CD4-positive, alpha-beta T cell treated with Interleukin-6 for 4 hours (primary cell): ENCODE measurements around the gene PTGES2.
A peak's percentile ranks its signal among the peaks of the same experiment; 100 is the strongest.

Experiments
- DNase-seq: peaks from one replicate; pipeline ENCODE4 v3.0.0-alpha.2; 2020; ENCODE audit warnings: mixed read lengths

Gene PTGES2

GRCh38 chr9:128102861-128103588 lies 24.5 kb downstream of the PTGES2 start:
- no peak for DNase-seq

GRCh38 chr9:128102196-128102595 lies 25.3 kb downstream of the PTGES2 start:
- no peak for DNase-seq

DNA sequence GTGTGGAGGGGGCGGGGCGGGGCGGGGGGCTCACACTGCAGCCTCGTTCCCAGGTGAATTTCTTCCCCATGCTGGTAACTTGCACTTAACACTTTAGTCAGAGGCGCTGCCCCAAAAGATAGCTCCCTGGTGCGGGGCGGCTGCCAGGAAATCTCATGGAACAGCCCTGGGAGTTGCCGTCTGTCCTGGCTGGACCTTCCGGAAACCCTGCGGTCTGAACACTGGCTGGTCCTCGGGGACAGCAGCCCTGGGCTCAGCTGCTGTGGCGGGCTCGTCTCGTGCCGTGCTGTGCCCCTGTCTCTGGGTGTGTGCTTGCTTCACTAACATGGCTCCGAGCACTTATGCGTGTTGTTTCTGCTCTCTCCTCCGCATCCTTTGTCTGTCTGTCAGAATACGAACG lies 25.8 kb downstream of the PTGES2 start:
- DNase-seq = no peak

DNA sequence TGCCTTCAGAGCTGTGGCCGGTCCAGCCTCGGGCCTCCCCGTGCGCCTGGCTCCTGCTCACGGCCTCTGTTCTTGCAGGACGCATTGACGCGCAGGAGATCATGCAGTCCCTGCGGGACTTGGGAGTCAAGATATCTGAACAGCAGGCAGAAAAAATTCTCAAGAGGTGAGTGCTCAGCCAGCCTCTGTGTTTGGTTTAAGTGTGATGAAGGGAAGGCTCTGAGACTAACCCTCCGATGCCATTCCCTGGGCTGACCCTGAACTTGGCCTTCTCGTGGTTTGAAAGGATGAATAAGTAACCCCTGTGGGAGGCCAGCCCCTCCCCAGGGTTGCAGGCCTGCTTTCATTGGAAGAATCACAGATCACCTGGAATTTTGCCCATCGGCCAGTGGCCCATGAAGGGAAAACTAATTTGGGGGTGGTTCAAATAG lies 26.3 kb downstream of the PTGES2 start:
- DNase-seq = no peak

GRCh38 chr9:128100581-128100980 lies 26.9 kb downstream of the PTGES2 start:
- no peak for DNase-seq

DNA sequence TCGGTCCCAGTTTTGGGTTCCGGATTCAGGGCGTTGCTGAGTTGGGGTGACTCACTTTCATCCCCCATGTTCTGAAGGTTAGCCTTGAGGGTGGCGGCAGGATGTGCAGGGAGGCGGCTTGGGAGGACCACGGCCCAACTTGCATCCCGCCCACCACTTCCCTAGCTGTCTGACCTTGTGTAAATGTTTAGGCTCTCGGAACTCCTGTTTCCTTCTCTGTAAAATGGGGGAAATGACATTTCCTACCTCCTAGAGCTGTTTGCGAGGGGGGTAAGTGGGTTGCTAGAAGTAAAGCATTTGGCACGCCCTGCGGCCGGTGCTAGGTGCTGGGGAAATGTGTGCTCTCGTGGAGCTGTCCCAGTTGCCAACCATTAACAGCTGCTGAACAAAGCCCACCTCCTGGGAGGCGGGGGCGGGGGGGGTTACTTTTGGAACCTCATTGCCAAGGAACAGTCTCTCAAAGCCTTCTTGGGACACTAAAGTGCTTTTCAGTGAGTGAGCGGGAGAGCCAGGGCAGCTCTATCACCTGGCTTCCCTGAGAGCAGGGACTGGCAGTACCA lies 27.5 kb downstream of the PTGES2 start:
- DNase-seq = no peak

- DNase-seq = no peak
Measured at GRCh38 chr9:128099231-128099931, 28.1 kb downstream of the PTGES2 start.

DNA sequence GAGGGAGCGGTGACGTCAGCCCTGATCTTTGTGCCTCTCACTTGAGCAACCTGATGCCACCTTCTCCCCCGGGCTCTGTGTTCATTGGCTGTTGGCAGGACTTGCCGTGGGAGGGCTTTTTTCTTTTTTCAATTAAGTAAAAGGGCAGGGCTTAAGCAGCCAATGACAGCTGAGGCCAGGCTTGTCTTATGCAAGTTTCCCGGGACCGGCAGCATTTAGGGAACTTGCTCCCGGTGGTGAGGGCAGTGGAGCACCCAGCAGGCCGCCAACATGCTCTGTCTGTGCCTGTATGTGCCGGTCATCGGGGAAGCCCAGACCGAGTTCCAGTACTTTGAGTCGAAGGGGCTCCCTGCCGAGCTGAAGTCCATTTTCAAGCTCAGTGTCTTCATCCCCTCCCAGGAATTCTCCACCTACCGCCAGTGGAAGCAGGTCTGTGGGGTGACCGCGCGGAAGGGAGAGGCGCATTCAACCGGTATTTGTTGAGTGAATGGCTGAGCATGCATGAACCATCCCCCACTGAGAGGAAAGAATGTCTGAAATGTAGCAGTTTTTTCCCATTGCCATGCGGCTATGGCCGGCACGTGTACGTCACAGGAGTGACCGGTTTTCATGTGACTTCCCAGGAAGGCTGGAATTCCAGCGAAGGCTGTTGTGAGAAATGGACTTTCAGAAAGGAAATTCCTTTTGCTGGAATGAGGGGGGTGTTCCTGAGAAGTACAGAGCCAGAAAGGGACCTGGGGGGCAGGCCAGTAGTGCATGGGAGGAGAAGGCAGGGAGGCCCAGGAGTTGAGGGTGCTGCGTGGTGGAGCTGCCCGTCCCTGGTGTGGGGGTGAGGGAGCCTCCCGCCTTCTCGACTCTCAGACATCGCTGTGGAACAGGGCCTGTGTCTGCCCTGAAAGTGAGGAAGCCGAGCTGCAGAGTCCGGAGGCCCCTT lies 29.0 kb downstream of the PTGES2 start:
- DNase-seq = peak; percentile 73

DNA sequence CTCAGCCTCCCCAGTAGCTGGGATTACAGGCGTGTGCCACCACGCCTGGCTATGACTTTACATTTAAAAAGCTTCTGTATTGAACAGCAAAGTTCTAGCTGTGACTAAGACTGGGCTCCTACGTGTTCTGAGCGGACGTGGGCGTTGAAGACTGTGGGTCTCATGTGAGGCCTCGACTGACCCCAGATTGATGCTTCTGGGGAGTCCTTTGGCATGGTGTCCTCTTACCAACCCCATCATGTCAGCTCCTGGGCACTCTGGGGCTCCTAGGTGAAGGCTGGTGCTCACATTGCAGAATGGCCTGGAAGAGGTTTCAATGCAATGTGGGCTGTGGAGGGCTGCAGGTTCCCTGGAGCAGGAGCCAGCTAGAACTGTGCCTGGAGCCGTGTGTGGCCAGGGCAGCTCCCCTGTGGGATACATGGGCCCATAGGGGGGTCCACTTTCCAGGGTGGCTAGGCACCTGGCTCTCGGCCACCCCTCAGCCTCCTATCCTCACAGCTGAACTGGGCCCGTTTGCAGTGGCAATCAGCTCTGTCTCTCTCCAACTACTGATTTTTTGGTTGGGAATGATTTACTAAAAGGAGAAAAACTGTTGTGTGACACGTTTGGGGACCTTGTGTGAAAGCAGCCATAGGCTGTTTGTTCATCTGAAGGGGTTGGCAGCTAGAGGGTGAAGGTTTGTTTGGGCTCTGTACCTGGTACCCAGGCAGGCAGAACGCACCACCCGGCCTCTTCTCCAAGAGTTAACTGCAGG lies 29.8 kb downstream of the PTGES2 start:
- no peak for DNase-seq

- no peak for DNase-seq
Measured at GRCh38 chr9:128096616-128097536, 30.7 kb downstream of the PTGES2 start.

GRCh38 chr9:128094950-128095544 lies 32.5 kb downstream of the PTGES2 start:
- DNase-seq = no peak

DNA sequence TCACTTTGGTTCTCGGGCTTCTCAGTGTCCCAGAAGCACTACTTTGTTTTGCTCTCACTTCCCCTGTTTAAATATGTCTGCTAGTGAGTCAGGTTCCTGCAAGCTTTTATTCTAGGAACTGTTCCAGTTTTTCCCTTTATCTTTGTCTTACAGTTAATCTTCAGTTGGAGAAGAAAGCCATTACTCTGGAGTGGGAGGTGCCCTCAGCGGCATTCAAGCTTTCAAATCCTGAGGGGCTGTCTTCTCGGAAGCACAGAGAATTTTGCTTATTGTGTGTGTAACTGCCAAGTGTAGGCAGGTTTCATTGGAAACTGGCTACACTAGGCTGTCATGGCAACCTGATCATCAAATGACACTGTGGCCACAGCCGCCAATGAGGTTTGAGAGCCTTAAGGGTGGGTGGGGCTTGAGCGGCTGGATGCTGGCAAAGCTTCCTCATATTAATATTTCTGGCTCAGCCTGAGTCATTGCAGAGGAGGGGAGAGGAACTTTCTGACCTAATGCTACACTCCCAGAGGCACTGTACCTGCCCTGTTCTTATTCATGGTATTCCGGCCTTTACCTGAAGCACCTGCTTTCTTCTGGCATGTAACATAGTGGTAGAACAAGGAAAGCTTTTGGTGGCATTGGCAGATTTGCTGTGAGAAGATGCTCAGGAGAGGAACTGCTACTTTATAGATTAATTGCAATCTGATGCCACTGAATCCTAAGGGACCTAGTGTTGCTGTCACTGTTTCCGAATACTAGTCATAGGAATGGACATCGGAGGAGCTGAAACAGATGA lies 33.2 kb downstream of the PTGES2 start:
- DNase-seq = peak; percentile 78

- peak; percentile 44 for DNase-seq
Measured at GRCh38 chr9:128093011-128093410, 34.5 kb downstream of the PTGES2 start.

DNA sequence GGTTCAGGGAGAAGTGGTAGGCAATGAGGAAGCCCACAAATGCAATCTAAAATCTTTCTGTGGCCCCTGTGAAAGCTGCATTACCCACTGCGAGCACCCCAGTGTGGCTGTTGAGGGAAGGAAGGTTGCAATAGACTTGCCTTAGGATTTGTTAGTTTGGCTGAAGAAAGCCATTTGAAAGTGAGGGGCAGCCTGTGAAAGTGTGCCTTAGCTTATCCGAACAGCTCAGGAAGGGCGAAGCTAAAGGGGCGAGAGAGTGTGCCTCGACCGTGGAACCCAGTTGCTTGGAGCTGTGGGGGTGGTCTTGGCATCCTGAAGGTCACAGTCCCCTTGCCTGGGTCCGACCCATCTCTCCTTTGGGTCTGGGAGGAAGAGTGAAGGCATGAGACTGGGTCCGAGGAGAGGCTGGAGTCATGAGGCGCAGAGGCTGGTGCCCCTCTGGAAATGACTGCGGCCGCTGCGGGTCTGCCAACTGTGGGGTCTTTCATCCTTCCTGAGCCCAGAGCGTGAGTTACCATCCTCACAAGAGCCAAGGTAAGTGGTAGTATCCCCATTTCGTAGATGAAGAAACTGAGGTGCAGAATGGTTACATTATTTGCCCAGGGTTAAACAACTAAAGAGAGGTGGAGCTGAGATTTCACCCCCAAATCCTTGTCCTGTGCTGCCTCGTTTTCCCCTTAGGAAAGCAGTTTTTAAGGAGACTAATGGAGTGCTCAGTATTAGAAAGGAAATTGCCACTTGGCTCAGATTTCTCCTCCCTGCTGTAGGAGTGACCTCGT lies 35.1 kb downstream of the PTGES2 start:
- DNase-seq = no peak

- no peak for DNase-seq
Measured at GRCh38 chr9:128091571-128091970, 36.0 kb downstream of the PTGES2 start.

DNA sequence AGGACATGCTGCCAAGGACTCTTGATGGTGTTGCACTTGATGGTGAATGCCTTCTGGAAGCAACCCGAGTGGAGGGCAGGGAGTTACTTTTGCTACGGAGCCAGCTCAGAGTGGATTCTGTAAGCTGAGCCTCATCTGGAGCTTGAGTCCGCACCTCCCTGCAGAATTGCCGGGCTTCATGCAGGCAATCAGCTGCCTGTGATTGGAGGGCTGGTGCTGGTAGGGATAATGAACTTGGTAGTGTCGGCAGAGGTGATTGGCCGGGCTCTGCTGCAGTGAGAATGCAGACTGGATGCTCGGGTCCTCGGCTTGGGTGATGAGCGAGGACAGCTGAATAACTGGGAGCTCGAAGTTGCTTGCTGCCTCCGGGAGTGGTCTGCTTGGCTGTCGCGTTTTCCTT lies 36.4 kb downstream of the PTGES2 start:
- DNase-seq = no peak

- DNase-seq = no peak
Measured at GRCh38 chr9:128089299-128089698, 38.2 kb downstream of the PTGES2 start.

DNA sequence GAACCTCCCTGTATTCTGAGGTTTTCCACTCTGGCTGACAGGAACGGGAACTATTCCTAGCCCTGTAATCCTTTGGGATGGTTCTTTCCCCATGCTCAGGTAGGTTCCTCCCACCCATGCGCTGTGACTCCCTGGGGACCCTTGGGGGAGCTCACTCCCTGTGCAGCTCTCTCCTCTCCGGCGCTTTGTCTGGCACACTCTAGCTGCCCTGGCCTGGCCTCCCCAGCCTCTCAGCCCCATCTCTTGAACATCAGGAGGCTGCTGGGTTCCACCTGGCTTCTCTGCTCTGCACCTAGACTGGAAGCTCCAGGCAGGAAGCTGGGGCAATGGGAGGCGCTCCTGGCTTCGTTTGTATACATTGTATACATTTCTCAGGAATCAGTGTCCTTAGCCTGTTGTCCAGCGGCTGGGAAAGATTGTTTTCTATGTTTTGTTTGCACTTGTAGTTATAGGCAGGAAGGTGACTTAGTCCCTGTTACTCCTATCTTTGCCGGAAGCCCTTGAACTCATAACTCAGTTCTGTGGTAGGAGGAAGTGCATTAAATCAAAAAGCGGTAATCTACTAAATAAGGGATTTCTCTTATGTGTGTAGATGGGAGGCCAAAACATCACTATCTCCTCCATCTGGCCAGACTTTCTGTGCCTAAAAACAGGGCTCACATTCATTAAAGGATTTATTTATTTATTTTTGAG lies 39.1 kb downstream of the PTGES2 start:
- no peak for DNase-seq
